ENCODE data around the gene HPS5. TPM values are rescaled to one million over a fixed set of nuclear protein-coding genes. Genes with fewer than 3 reads are reported as not detected.

Gene HPS5
- total and polyA plus RNA-seq, 2 of the 4 experiments (the other 2 are of a cell fraction) = 7.9 to 28.3 TPM

GRCh38 chr11:18321969-18322711 lies at the start of gene HPS5, which contains the start of gene GTF2H1 (continued):
- peak; percentile 95 for TF ChIP-seq BHLHE40 (IDR thresholded peaks at IDR 0.05; ENCODE audit: low read depth, low read length)
- TF ChIP-seq POLR2A (IDR thresholded peaks at IDR 0.05; ENCODE audit: low read depth, low read length) = peak; percentile 97
- TF ChIP-seq USF2 (IDR thresholded peaks at IDR 0.05; ENCODE audit: low read depth, low read length) = peak; percentile 98

- Histone ChIP-seq H2BK20ac (ENCODE audit: low read depth, low read length) (no peak overlapping the region), H2AFZ (replicated peaks; ENCODE audit: low read length, poor library complexity) (no peak overlapping the region), H3K27me3 (ENCODE audit: control insufficient read depth, insufficient read depth, low read length) (no peaks in the 10 kb centered on the region), H3K14ac (replicated peaks; ENCODE audit: low read depth, low read length) (no peak overlapping the region), H3K4ac (ENCODE audit: low read depth, low read length) (no peak overlapping the region), H4K8ac (ENCODE audit: low read depth in 2 of 2, low read length in 2 of 2) (no peak overlapping the region), H2AK9ac (replicated peaks; ENCODE audit: low read depth, low read length, poor library complexity) (no peak overlapping the region), H3K9ac (ENCODE audit: low read depth, low read length) (no peak overlapping the region), H2BK15ac (ENCODE audit: low read depth, low read length) (no peak overlapping the region), H4K20me1 (ENCODE audit: insufficient read depth, low read length) (no peaks in the 10 kb centered on the region), H3K4me1 (ENCODE audit: control insufficient read depth, insufficient read depth, low read length) (no peaks in the 10 kb centered on the region; the same call in 1 of the 2 replicates), H3K9me3 (ENCODE audit: control insufficient read depth, insufficient read depth, low read length) (no peaks in the 10 kb centered on the region), H4K91ac (ENCODE audit: insufficient read depth, low read depth, low read length) (no peak overlapping the region), H3K9me1 (ENCODE audit: insufficient read depth, low read length) (peaks cover 2% of the 10 kb centered on the region; the same call in 1 of the 2 replicates), H3K4me2 (ENCODE audit: low read depth, low read length) (no peak overlapping the region), H3K27ac (ENCODE audit: insufficient read depth, low read length) (no peak overlapping the region), H2AK5ac (ENCODE audit: low read depth, low read length) (no peak overlapping the region), H3K79me1 (ENCODE audit: low read depth in 1 of 2, low read length in 2 of 2) (no peaks in the 10 kb centered on the region), H3K18ac (ENCODE audit: low read depth, low read length) (no peak overlapping the region), H2BK5ac (ENCODE audit: low read depth, low read length, poor library complexity, severe bottlenecking) (no peak overlapping the region), H4K5ac (ENCODE audit: low read depth, low read length) (no peak overlapping the region), H3K56ac (ENCODE audit: extremely low read depth, insufficient read depth, low read length) (no peak overlapping the region), H2BK120ac (ENCODE audit: low read depth, low read length) (no peak overlapping the region), H3K4me3 (ENCODE audit: insufficient read depth, low read depth, low read length) (no peak overlapping the region), H3K36me3 (ENCODE audit: control insufficient read depth, insufficient read depth, low read length) (peaks cover 9% of the 10 kb centered on the region), H3K23ac (ENCODE audit: low read depth, low read length) (no peak overlapping the region)
- BruUV-seq (replicated peaks) = no TSS peak
- no peak for ATAC-seq (ENCODE audit: low read depth)
- no peak for DNase-seq
- in situ Hi-C loops (cut with MboI; ENCODE audit: low sequenced_read_pairs) = no loop called here
- TF ChIP-seq CTCF (conservative IDR thresholded peaks at IDR 0.05; ENCODE audit: low read depth, low read length) (no peak), ELK1 (IDR thresholded peaks at IDR 0.05; ENCODE audit: borderline replicate concordance, low read depth, low read length) (no peak)
- ChIA-PET CTCF (no interaction called here), POLR2A (ENCODE audit: unreplicated experiment) (no interaction called here)
- intact Hi-C loops (cut with micrococcal nuclease) = no loop called here
- dilution Hi-C loops (cut with HindIII; ENCODE audit: low sequenced_read_pairs, unreplicated experiment) = no loop called here
- no CpG with 5 or more reads among the region's 2 CpGs for WGBS, 2 experiments (ENCODE audit: extremely low coverage in 2 of 2, insufficient read length in 1 of 2)
Measured at GRCh38 chr11:18371279-18371678, 49.3 kb upstream of the HPS5 start.
